WERI-Rb-1 (cell line): Measurements from ENCODE around the gene SPACDR.
A peak's percentile ranks its signal among the peaks of the same experiment; 100 is the strongest.

Experiments used
- DNase-seq: peaks from one replicate; pipeline ENCODE4 v3.0.0-alpha.2; 2020
- H3K27ac ChIP-seq: fragments of 250-450 bp; sonication (Bioruptor Pico); 2 replicates; pipeline ENCODE4 v1.5.1; 2020; ENCODE audit warnings: mild to moderate bottlenecking, moderate library complexity
- H3K27me3 ChIP-seq: fragments of 250-450 bp; sonication (Bioruptor Pico); 2 replicates; pipeline ENCODE4 v1.5.1; 2021; ENCODE audit warnings: mild to moderate bottlenecking, low read depth, moderate library complexity; ENCODE audit not compliant: insufficient read depth, severe bottlenecking
- H3K36me3 ChIP-seq: fragments of 250-450 bp; sonication (Bioruptor Pico); 2 replicates; pipeline ENCODE4 v1.5.1; 2020; ENCODE audit warnings: mild to moderate bottlenecking, moderate library complexity
- H3K4me3 ChIP-seq: 2 replicates; pipeline ENCODE4 v1.5.1; 2011; ENCODE audit warnings: low read depth, mild to moderate bottlenecking, control low read depth, low read length
- H3K9me3 ChIP-seq: fragments of 250-450 bp; sonication (Bioruptor Pico); 2 replicates; pipeline ENCODE4 v1.5.1; 2021; ENCODE audit warnings: mild to moderate bottlenecking, moderate library complexity; ENCODE audit not compliant: severe bottlenecking
- CTCF ChIP-seq: IDR thresholded peaks from 2 replicates; pipeline ENCODE4 v1.5.1; 2011; ENCODE audit warnings: low read depth, mild to moderate bottlenecking, control low read depth, inconsistent platforms, low read length

The SPACDR gene

GRCh38 chr7:100491192-100491578 is 27.1 kb upstream of the SPACDR start:
- H3K27ac ChIP-seq: no peak overlapping the region
- H3K36me3 ChIP-seq: no peaks in the 10 kb centered on the region
- TF ChIP-seq CTCF: no peak
- no peaks in the 10 kb centered on the region for H3K27me3 ChIP-seq
- DNase-seq: no peak
- no peaks in the 10 kb centered on the region for H3K9me3 ChIP-seq
- H3K4me3 ChIP-seq: no peak overlapping the region

- Histone ChIP-seq H3K27ac (no peak overlapping the region), H3K4me3 (no peak overlapping the region), H3K27me3 (no peaks in the 10 kb centered on the region), H3K9me3 (no peaks in the 10 kb centered on the region), H3K36me3 (no peaks in the 10 kb centered on the region)
- no peak for TF ChIP-seq CTCF
- DNase-seq: no peak
These were observed 26.6 kb upstream of the SPACDR start for GRCh38 chr7:100490483-100491191.

GRCh38 chr7:100489824-100490223 is 25.8 kb upstream of the SPACDR start:
- no peak for TF ChIP-seq CTCF
- no peak overlapping the region for H3K27ac ChIP-seq
- H3K36me3 ChIP-seq: no peaks in the 10 kb centered on the region
- H3K4me3 ChIP-seq: no peak overlapping the region
- H3K9me3 ChIP-seq: no peaks in the 10 kb centered on the region
- peak; percentile 94 for DNase-seq
- H3K27me3 ChIP-seq: no peaks in the 10 kb centered on the region

- H3K27me3 ChIP-seq: no peaks in the 10 kb centered on the region
These were observed 25.1 kb upstream of the SPACDR start for GRCh38 chr7:100489121-100489520.

GRCh38 chr7:100488333-100489095 is 24.5 kb upstream of the SPACDR start:
- Histone ChIP-seq H3K27ac (no peak overlapping the region), H3K27me3 (no peaks in the 10 kb centered on the region), H3K36me3 (no peaks in the 10 kb centered on the region), H3K4me3 (no peak overlapping the region), H3K9me3 (no peaks in the 10 kb centered on the region)
- DNase-seq: no peak
- no peak for TF ChIP-seq CTCF

More at GRCh38 chr7:100489121-100489520, 25.1 kb upstream of the SPACDR start:
- no peak for DNase-seq
- Histone ChIP-seq H3K27ac (no peak overlapping the region), H3K4me3 (no peak overlapping the region), H3K9me3 (no peaks in the 10 kb centered on the region), H3K36me3 (no peaks in the 10 kb centered on the region)
- no peak for TF ChIP-seq CTCF
